HG03469 (cell line): Measurements from ENCODE around the gene MRPS14.
"Not testable (repeated sequence)": the region's sequence is repeated elsewhere in the genome, so short reads cannot be mapped to it uniquely, and the experiment has no call there.

Source experiments
- ATAC-seq: cut with Tn5 transposase; IDR thresholded peaks from one replicate; pipeline ENCODE4 v1.9.1; 2021; ENCODE audit warnings: mild to moderate bottlenecking, moderate library complexity, moderate number of reproducible peaks; ENCODE audit not compliant: unreplicated experiment

MRPS14 gene

GRCh38 chr1:175024773-175025172 is 1.5 kb upstream of the MRPS14 start:
- no peak for ATAC-seq

GRCh38 chr1:175023922-175024242 is 657 bp upstream of the MRPS14 start:
- ATAC-seq, result not testable (repeated sequence)

- ATAC-seq, result no peak
Measured at GRCh38 chr1:175019524-175019923, 3.7 kb downstream of the MRPS14 start.

- ATAC-seq, result no peak
Measured at GRCh38 chr1:175015243-175015642, 8.0 kb downstream of the MRPS14 start.

- ATAC-seq, result no peak
Measured at GRCh38 chr1:175013445-175013844, 9.8 kb downstream of the MRPS14 start.

GRCh38 chr1:175009532-175009931 is 13.7 kb downstream of the MRPS14 start:
- no peak for ATAC-seq

- no peak for ATAC-seq
Measured at GRCh38 chr1:175005085-175005783, 18.0 kb downstream of the MRPS14 start.

GRCh38 chr1:175003521-175003920 is 19.7 kb downstream of the MRPS14 start:
- no peak for ATAC-seq

GRCh38 chr1:175002910-175003517 is 20.2 kb downstream of the MRPS14 start:
- no peak for ATAC-seq

- no peak for ATAC-seq
Measured at GRCh38 chr1:175000697-175001187, 22.5 kb downstream of the MRPS14 start.

- ATAC-seq, result no peak
Measured at GRCh38 chr1:174999936-175000696, 23.1 kb downstream of the MRPS14 start, which contains the start of gene CACYBP. TSS of gene CACYBP (plus strand) at chr1:174999947. CDS start at chr1:175000181, 234 bp downstream.

GRCh38 chr1:174999216-174999935 is 23.8 kb downstream of the MRPS14 start:
- ATAC-seq, result peak; percentile 68

- ATAC-seq, result no peak
Measured at GRCh38 chr1:174998569-174999215, 24.5 kb downstream of the MRPS14 start.

GRCh38 chr1:174997041-174997440 is 26.2 kb downstream of the MRPS14 start:
- no peak for ATAC-seq

- ATAC-seq, result no peak
Measured at GRCh38 chr1:174996476-174996875, 26.7 kb downstream of the MRPS14 start.

GRCh38 chr1:174995916-174996315 is 27.3 kb downstream of the MRPS14 start:
- no peak for ATAC-seq

GRCh38 chr1:174995121-174995520 is 28.1 kb downstream of the MRPS14 start:
- no peak for ATAC-seq

- ATAC-seq, result no peak
Measured at GRCh38 chr1:174991473-174991872, 31.8 kb downstream of the MRPS14 start.

- ATAC-seq, result no peak
Measured at GRCh38 chr1:174990382-174990999, 32.7 kb downstream of the MRPS14 start.

GRCh38 chr1:174989536-174990220 is 33.5 kb downstream of the MRPS14 start:
- no peak for ATAC-seq
